GM23248 (cell line): ENCODE measurements around the gene EIPR1. TPM values are rescaled to one million over a fixed set of nuclear protein-coding genes. Genes with fewer than 3 reads are reported as not detected.

ENCODE experiments used
- DNase-seq: peaks from one replicate; pipeline ENCODE4 v3.0.0-alpha.2; 2015
- H2AFZ ChIP-seq: fragments of 200-600 bp; sonication (generic); 2 replicates; pipeline ENCODE4 v1.6.1; 2016; ENCODE audit warnings: antibody characterized with exemption
- H3F3A ChIP-seq: fragments of 200-600 bp; sonication (generic); 2 replicates; pipeline ENCODE4 v1.6.1; 2016; ENCODE audit warnings: mild to moderate bottlenecking, antibody characterized with exemption, mixed run types; ENCODE audit not compliant: insufficient read depth
- H3K27ac ChIP-seq: fragments of 200-600 bp; sonication (generic); 2 replicates; pipeline ENCODE4 v1.5.1; 2016; ENCODE audit warnings: mild to moderate bottlenecking
- H3K27me3 ChIP-seq: fragments of 200-600 bp; sonication (generic); replicated peaks from 2 replicates; pipeline ENCODE4 v1.6.1; 2016; ENCODE audit warnings: mild to moderate bottlenecking; ENCODE audit not compliant: insufficient read depth
- H3K36me3 ChIP-seq: fragments of 200-600 bp; sonication (generic); 2 replicates; pipeline ENCODE4 v1.6.1; 2016; ENCODE audit warnings: low read depth, mild to moderate bottlenecking
- H3K4me1 ChIP-seq: fragments of 200-600 bp; sonication (generic); 2 replicates; pipeline ENCODE4 v1.6.1; 2016; ENCODE audit warnings: mild to moderate bottlenecking; ENCODE audit not compliant: insufficient read depth
- H3K4me2 ChIP-seq: fragments of 200-600 bp; sonication (generic); one replicate; pipeline ENCODE4 v1.6.1; 2016; ENCODE audit warnings: mild to moderate bottlenecking; ENCODE audit not compliant: unreplicated experiment
- H3K4me3 ChIP-seq: fragments of 200-600 bp; sonication (generic); 2 replicates; pipeline ENCODE4 v1.5.1; 2016; ENCODE audit warnings: mild to moderate bottlenecking
- H3K79me2 ChIP-seq: fragments of 200-600 bp; sonication (generic); 2 replicates; pipeline ENCODE4 v1.6.1; 2016; ENCODE audit warnings: mild to moderate bottlenecking; ENCODE audit not compliant: insufficient read depth
- H3K9ac ChIP-seq: fragments of 200-600 bp; sonication (generic); 2 replicates; pipeline ENCODE4 v1.6.1; 2016; ENCODE audit warnings: mild to moderate bottlenecking
- H3K9me2 ChIP-seq: fragments of 200-600 bp; sonication (generic); 2 replicates; pipeline ENCODE4 v1.6.1; 2016; ENCODE audit warnings: mixed run types, mild to moderate bottlenecking, moderate library complexity; ENCODE audit not compliant: insufficient read depth
- H3K9me3 ChIP-seq: fragments of 200-600 bp; sonication (generic); one replicate; pipeline ENCODE4 v1.6.1; 2017; ENCODE audit warnings: low read depth
- H4K20me1 ChIP-seq: fragments of 200-600 bp; sonication (generic); 2 replicates; pipeline ENCODE4 v1.6.0; 2016; ENCODE audit not compliant: insufficient read depth
- EZH2 ChIP-seq: fragments of 200-600 bp; sonication (generic); IDR thresholded peaks from 2 replicates; pipeline ENCODE4 v1.6.1; 2018; ENCODE audit warnings: antibody characterized with exemption, mild to moderate bottlenecking; ENCODE audit not compliant: insufficient read depth, poor library complexity, severe bottlenecking
- EZH2phosphoT487 ChIP-seq: fragments of 200-600 bp; sonication (generic); IDR thresholded peaks from 2 replicates; pipeline ENCODE4 v1.6.1; 2018; ENCODE audit warnings: antibody characterized with exemption, moderate library complexity, mild to moderate bottlenecking, low read depth; ENCODE audit not compliant: insufficient read depth
- WGBS, 2 experiments: methylation state at CpG; one replicate each; pipeline ENCODE4 v1.1.6; 2015 to 2017; ENCODE audit warnings: low lambda C conversion rate in 2 of 2, low coverage in 1 of 2; ENCODE audit errors: missing lambda C conversion rate in 2 of 2; 5-methylcytosine and 5-hydroxymethylcytosine counted together
- in situ Hi-C: fragments of 300-500 bp; cut with MboI; formaldehyde crosslinking; loops from 2 replicates; pipeline ENCODE4 v1.15.0; 2020
- polyA plus RNA-seq: library from polyadenylated mRNA; unstranded; fragments of >200 nt; fragmentation: Nextera tagmentation; extraction: Ambion mirVana; gene quantifications from 2 replicates; pipeline ENCODE4 v1.2.1, GENCODE V29; 2016
- total RNA-seq: library from RNA; depleted of rRNA; stranded (reverse); fragments of >200 nt; shearing (Covaris generic); gene quantifications from 2 replicates; pipeline ENCODE4 v1.2.3, GENCODE V29; 2014

Gene EIPR1
- total and polyA plus RNA-seq, 2 experiments from 2014 or later = 20.2 to 46.5 TPM

- no peak for DNase-seq
- in situ Hi-C loops = no loop called here
- Histone ChIP-seq H3K79me2 (no peaks in the 10 kb centered on the region; the same call in 1 of the 2 replicates), H4K20me1 (no peaks in the 10 kb centered on the region), H3K9me3 (no peaks in the 10 kb centered on the region), H3K9ac (no peak overlapping the region), H3K4me3 (no peak overlapping the region), H3K27ac (no peak overlapping the region), H3K36me3 (no peaks in the 10 kb centered on the region), H3K27me3 (no peaks in the 10 kb centered on the region), H3K4me2 (no peak overlapping the region), H3F3A (no peaks in the 10 kb centered on the region; the same call in 1 of the 2 replicates), H2AFZ (no peak overlapping the region), H3K4me1 (no peaks in the 10 kb centered on the region), H3K9me2 (no peaks in the 10 kb centered on the region)
- WGBS, 2 experiments = 97 to 99% methylated on average over 12 of the region's 12 CpGs
- TF ChIP-seq EZH2 (no peak), EZH2phosphoT487 (no peak)
Observed at GRCh38 chr2:3299130-3299529, 78.5 kb downstream of the EIPR1 start.

- Histone ChIP-seq H3K9ac (no peak overlapping the region), H3K4me2 (no peak overlapping the region), H2AFZ (no peak overlapping the region), H3K4me1 (no peaks in the 10 kb centered on the region), H3K36me3 (no peaks in the 10 kb centered on the region), H4K20me1 (no peaks in the 10 kb centered on the region), H3K9me2 (no peaks in the 10 kb centered on the region), H3K79me2 (no peaks in the 10 kb centered on the region; the same call in 1 of the 2 replicates), H3K27ac (no peak overlapping the region), H3K4me3 (no peak overlapping the region), H3F3A (no peaks in the 10 kb centered on the region), H3K27me3 (no peaks in the 10 kb centered on the region), H3K9me3 (no peaks in the 10 kb centered on the region)
- TF ChIP-seq EZH2 (no peak), EZH2phosphoT487 (no peak)
- no peak for DNase-seq
- in situ Hi-C loops = no loop called here
- WGBS, 2 experiments = 90 to 93% methylated on average over 7 of the region's 7 CpGs
Observed at GRCh38 chr2:3298191-3298590, 79.4 kb downstream of the EIPR1 start.

- in situ Hi-C loops = no loop called here
- no peaks in the 10 kb centered on the region for H3K9me2 ChIP-seq
- no peak overlapping the region for H3K27ac ChIP-seq
- no peak overlapping the region for H3K4me3 ChIP-seq
- H3K79me2 ChIP-seq = no peaks in the 10 kb centered on the region; the same call in 1 of the 2 replicates
- no peaks in the 10 kb centered on the region for H3K9me3 ChIP-seq
- H3F3A ChIP-seq = no peaks in the 10 kb centered on the region
- H3K4me2 ChIP-seq = no peak overlapping the region
- no peak for TF ChIP-seq EZH2
- DNase-seq = no peak
- no peak overlapping the region for H2AFZ ChIP-seq
- H3K36me3 ChIP-seq = no peaks in the 10 kb centered on the region
- no peaks in the 10 kb centered on the region for H3K4me1 ChIP-seq
- no peaks in the 10 kb centered on the region for H3K27me3 ChIP-seq
- no peaks in the 10 kb centered on the region for H4K20me1 ChIP-seq
- 91 to 93% methylated on average over 6 of the region's 6 CpGs for WGBS, 2 experiments
- no peak overlapping the region for H3K9ac ChIP-seq
Observed at GRCh38 chr2:3297523-3297922, 80.1 kb downstream of the EIPR1 start.

- in situ Hi-C loops = no loop called here
- no peaks in the 10 kb centered on the region for H3F3A ChIP-seq
- no peaks in the 10 kb centered on the region for H3K27me3 ChIP-seq
- no peaks in the 10 kb centered on the region for H3K9me2 ChIP-seq
- H3K79me2 ChIP-seq = no peaks in the 10 kb centered on the region; the same call in 1 of the 2 replicates
- H3K9me3 ChIP-seq = no peaks in the 10 kb centered on the region
- no peaks in the 10 kb centered on the region for H3K4me1 ChIP-seq
- H4K20me1 ChIP-seq = no peaks in the 10 kb centered on the region
- H3K9ac ChIP-seq = no peak overlapping the region
- no peak overlapping the region for H2AFZ ChIP-seq
- no peak for DNase-seq
- no peak overlapping the region for H3K4me2 ChIP-seq
- H3K4me3 ChIP-seq = no peak overlapping the region
- 61 to 73% methylated on average over 3 to 4 of the region's 4 CpGs for WGBS, 2 experiments
- no peaks in the 10 kb centered on the region for H3K36me3 ChIP-seq
- no peak overlapping the region for H3K27ac ChIP-seq
- TF ChIP-seq EZH2phosphoT487 = no peak
- no peak for TF ChIP-seq EZH2
Observed at GRCh38 chr2:3296182-3296972, 81.2 kb downstream of the EIPR1 start.

GRCh38 chr2:3294493-3294892 is 83.1 kb downstream of the EIPR1 start:
- in situ Hi-C loops = no loop called here
- Histone ChIP-seq H3K4me2 (no peak overlapping the region), H3K9me2 (no peaks in the 10 kb centered on the region), H3K4me1 (no peaks in the 10 kb centered on the region), H3K9ac (no peak overlapping the region), H3K36me3 (no peaks in the 10 kb centered on the region), H3F3A (no peaks in the 10 kb centered on the region), H3K9me3 (no peaks in the 10 kb centered on the region), H3K79me2 (no peaks in the 10 kb centered on the region), H3K4me3 (no peak overlapping the region), H3K27me3 (no peaks in the 10 kb centered on the region), H2AFZ (no peak overlapping the region), H4K20me1 (no peaks in the 10 kb centered on the region), H3K27ac (no peak overlapping the region)
- no peak for DNase-seq
- 38 to 60% methylated on average over 1 to 4 of the region's 4 CpGs for WGBS, 2 experiments
- TF ChIP-seq EZH2 = no peak
- TF ChIP-seq EZH2phosphoT487 = no peak
